ENCODE results near the gene EPB41L2. TPM values are rescaled to one million over a fixed set of nuclear protein-coding genes. Genes with fewer than 3 reads are reported as not detected.

Gene EPB41L2
- total RNA-seq, 2 donors from 2014 or later = 160 to 189 TPM

DNA sequence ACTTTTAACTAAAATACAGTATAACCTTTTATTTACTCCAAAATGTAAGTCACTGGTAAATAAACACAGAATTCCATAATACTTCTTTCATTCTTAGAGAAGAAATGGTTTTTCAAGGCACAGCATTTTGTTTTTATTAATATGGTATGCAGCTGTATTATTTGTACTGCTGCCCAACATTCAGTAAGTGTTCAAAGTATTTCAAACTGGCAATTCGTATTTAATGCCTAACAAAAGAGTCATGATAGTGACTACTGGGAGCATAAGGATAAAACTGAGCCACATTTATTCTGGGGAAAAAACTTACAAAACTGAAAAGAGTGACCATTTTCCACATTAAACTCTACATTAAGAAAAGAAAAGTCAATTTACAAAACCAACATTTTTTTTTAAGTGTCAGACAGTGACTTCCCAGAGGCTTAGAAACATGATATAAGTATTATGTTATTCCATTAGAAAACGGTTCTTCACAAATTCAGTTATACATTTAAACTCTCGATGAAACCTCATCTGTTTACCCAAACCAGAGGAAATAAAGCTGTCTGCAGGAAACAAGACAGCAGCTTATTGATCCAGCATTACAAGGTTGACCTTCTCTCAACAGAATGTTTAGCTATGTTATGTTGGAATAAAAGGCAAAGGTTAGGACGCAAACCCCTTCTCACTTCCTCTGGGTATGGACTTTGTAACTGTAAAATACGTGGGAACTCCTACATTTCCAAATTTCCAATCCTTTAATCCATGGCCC lies 24.3 kb downstream of the EPB41L2 start:
- WGBS, 2 experiments (ENCODE audit: insufficient coverage in 1 of 2, insufficient read length in 1 of 2) = 89 to 94% methylated on average over 1 to 5 of the region's 5 CpGs

DNA sequence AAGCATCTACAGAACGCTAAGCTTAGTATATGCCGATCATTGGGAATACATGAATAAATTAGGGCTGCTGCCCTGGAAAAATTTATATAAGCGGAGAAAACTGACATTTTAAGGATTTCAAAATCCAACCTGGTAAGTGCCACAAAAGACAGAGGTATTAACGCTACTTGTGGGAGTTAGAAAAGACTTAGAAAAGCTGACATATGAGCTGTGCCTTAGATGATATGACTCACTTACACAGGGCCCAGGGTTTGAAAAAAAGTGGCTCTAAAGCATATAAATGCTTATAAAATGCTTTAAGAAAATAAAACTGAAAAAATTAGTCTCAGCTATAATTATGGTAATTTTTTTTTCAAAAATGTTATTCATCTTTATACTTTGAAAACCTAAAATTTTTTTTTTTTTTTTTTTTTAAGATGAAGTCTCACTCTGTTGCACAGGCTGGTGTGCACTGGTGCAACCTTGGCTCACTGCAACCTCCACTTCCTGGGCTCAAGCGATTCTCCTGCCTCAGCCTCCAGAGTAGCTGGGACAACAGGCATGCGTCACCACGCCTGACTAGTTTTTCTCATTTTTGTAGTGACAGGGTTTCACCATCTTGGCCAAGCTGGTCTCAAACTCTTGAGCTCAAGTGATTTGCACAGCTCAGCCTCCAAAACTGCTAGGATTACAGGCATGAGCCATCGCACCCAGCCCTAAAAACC lies 25.7 kb downstream of the EPB41L2 start:
- H3K4me3 Mint-ChIP-seq = no peak overlapping the region
- 83% methylated on average over 7 to 8 of the region's 8 CpGs for WGBS, 2 experiments (ENCODE audit: insufficient coverage in 1 of 2, insufficient read length in 1 of 2)

More for the DNA sequence above, 24.3 kb downstream of the EPB41L2 start:
- TF ChIP-seq, protein P1, sequence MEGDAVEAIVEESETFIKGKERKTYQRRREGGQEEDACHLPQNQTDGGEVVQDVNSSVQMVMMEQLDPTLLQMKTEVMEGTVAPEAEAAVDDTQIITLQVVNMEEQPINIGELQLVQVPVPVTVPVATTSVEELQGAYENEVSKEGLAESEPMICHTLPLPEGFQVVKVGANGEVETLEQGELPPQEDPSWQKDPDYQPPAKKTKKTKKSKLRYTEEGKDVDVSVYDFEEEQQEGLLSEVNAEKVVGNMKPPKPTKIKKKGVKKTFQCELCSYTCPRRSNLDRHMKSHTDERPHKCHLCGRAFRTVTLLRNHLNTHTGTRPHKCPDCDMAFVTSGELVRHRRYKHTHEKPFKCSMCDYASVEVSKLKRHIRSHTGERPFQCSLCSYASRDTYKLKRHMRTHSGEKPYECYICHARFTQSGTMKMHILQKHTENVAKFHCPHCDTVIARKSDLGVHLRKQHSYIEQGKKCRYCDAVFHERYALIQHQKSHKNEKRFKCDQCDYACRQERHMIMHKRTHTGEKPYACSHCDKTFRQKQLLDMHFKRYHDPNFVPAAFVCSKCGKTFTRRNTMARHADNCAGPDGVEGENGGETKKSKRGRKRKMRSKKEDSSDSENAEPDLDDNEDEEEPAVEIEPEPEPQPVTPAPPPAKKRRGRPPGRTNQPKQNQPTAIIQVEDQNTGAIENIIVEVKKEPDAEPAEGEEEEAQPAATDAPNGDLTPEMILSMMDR (conservative IDR thresholded peaks at IDR 0.05) = no peak
- Histone ChIP-seq H3K4me1 (ENCODE audit: control insufficient read depth, insufficient read depth, low read length) (no peaks in the 10 kb centered on the region), H3K27me3 (ENCODE audit: control insufficient read depth, insufficient read depth, low read length, poor library complexity, severe bottlenecking) (no peaks in the 10 kb centered on the region), H3K9me3 (ENCODE audit: control insufficient read depth, low read length) (no peaks in the 10 kb centered on the region), H3K27ac (ENCODE audit: low read depth, low read length) (no peak overlapping the region), H3K36me3 (ENCODE audit: control insufficient read depth, insufficient read depth, low read length) (no peaks in the 10 kb centered on the region), H3K9ac (ENCODE audit: extremely low read depth, low read length, poor library complexity, severe bottlenecking) (no peak overlapping the region), H3K4me3 (ENCODE audit: low read length) (no peak overlapping the region)
- H3K4me1 Mint-ChIP-seq = peaks cover 12% of the 10 kb centered on the region
- H3K27ac Mint-ChIP-seq = no peak overlapping the region
- H3K9me3 Mint-ChIP-seq = no peaks in the 10 kb centered on the region
- no peaks in the 10 kb centered on the region for H3K36me3 Mint-ChIP-seq (ENCODE audit: low read depth)
- H3K4me3 Mint-ChIP-seq = no peak overlapping the region
- DNase-seq = no peak
- no peaks in the 10 kb centered on the region for H3K27me3 Mint-ChIP-seq (ENCODE audit: insufficient read depth)

DNA sequence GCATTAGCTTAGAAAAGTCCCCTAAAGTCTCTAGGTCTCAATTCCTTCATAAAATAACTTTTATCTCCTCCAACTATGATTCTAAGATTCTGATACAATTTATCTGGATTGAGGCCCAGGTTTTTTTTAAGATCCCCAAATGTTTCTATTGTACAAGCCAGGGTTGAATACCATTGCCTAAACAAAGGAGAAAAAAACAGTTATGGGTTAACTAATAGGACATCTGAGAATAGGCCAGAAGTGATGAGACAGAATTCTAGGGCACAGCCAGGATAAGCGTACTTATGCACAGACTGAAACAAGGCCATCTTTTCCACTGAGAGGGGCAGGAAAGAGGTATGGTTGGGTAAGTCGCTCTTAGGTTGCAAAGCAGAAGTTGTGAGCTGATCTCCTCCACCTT lies 26.4 kb downstream of the EPB41L2 start:
- 96% methylated on average over 2 of the region's 2 CpGs; no CpG with 5 or more reads in 1 of the 2 experiments for WGBS, 2 experiments (ENCODE audit: insufficient coverage in 1 of 2, insufficient read length in 1 of 2)

More for the DNA sequence above, 25.7 kb downstream of the EPB41L2 start:
- no peaks in the 10 kb centered on the region for H3K4me1 ChIP-seq (ENCODE audit: control insufficient read depth, insufficient read depth, low read length)
- no peak overlapping the region for H3K4me3 ChIP-seq (ENCODE audit: low read length)
- no peaks in the 10 kb centered on the region for H3K9me3 ChIP-seq (ENCODE audit: control insufficient read depth, low read length)
- no peaks in the 10 kb centered on the region for H3K36me3 ChIP-seq (ENCODE audit: control insufficient read depth, insufficient read depth, low read length)
- no peaks in the 10 kb centered on the region for H3K27me3 Mint-ChIP-seq (ENCODE audit: insufficient read depth)
- H3K9ac ChIP-seq (ENCODE audit: extremely low read depth, low read length, poor library complexity, severe bottlenecking) = no peak overlapping the region
- no peak for DNase-seq
- H3K9me3 Mint-ChIP-seq = no peaks in the 10 kb centered on the region
- peaks cover 12% of the 10 kb centered on the region for H3K4me1 Mint-ChIP-seq
- no peak overlapping the region for H3K27ac Mint-ChIP-seq
- TF ChIP-seq, protein P1 (conservative IDR thresholded peaks at IDR 0.05) = no peak
- H3K27me3 ChIP-seq (ENCODE audit: control insufficient read depth, insufficient read depth, low read length, poor library complexity, severe bottlenecking) = no peaks in the 10 kb centered on the region
- no peak overlapping the region for H3K27ac ChIP-seq (ENCODE audit: low read depth, low read length)
- no peaks in the 10 kb centered on the region for H3K36me3 Mint-ChIP-seq (ENCODE audit: low read depth)

More for the DNA sequence above, 26.4 kb downstream of the EPB41L2 start:
- Histone ChIP-seq H3K27ac (ENCODE audit: low read depth, low read length) (no peak overlapping the region), H3K27me3 (ENCODE audit: control insufficient read depth, insufficient read depth, low read length, poor library complexity, severe bottlenecking) (no peaks in the 10 kb centered on the region), H3K4me1 (ENCODE audit: control insufficient read depth, insufficient read depth, low read length) (no peaks in the 10 kb centered on the region), H3K36me3 (ENCODE audit: control insufficient read depth, insufficient read depth, low read length) (no peaks in the 10 kb centered on the region), H3K9me3 (ENCODE audit: control insufficient read depth, low read length) (no peaks in the 10 kb centered on the region), H3K9ac (ENCODE audit: extremely low read depth, low read length, poor library complexity, severe bottlenecking) (no peak overlapping the region), H3K4me3 (ENCODE audit: low read length) (no peak overlapping the region)
- Mint-ChIP-seq H3K4me1 (peaks cover 12% of the 10 kb centered on the region), H3K9me3 (no peaks in the 10 kb centered on the region), H3K4me3 (no peak overlapping the region), H3K27me3 (ENCODE audit: insufficient read depth) (no peaks in the 10 kb centered on the region), H3K27ac (no peak overlapping the region), H3K36me3 (ENCODE audit: low read depth) (no peaks in the 10 kb centered on the region)
- TF ChIP-seq, protein P1 (conservative IDR thresholded peaks at IDR 0.05) = no peak
- DNase-seq = no peak

Data from endodermal cell (in vitro differentiated cells).